Liver (tissue), 9 donors: ENCODE data around the gene NSMF. TPM values are rescaled to one million over a fixed set of nuclear protein-coding genes. Genes with fewer than 3 reads are reported as not detected.
"Not testable (repeated sequence)": the region's sequence is repeated elsewhere in the genome, so short reads cannot be mapped to it uniquely, and the experiment has no call there.

Source experiments
- DNase-seq: peaks from one replicate; pipeline ENCODE4 v3.0.0-alpha.2; 2017; ENCODE audit warnings: low spot score
- H3K27ac ChIP-seq, 2 donors: one replicate each; pipeline ENCODE4 v1.7.0; 2013; ENCODE audit warnings: inconsistent platforms in 2 of 2, low read length in 2 of 2, control low read depth in 1 of 2, low read depth in 1 of 2, mild to moderate bottlenecking in 1 of 2
- H3K27me3 ChIP-seq, 4 donors: one replicate each; pipeline versions ENCODE4 v1.6.1 to v1.7.0; 2013; ENCODE audit warnings: low read length in 3 of 4, inconsistent platforms in 1 of 4, mild to moderate bottlenecking in 1 of 4, moderate library complexity in 1 of 4; ENCODE audit not compliant: control insufficient read depth in 4 of 4, insufficient read depth in 4 of 4
- H3K36me3 ChIP-seq, 4 donors: one replicate each; pipeline versions ENCODE4 v1.6.1 to v1.7.0; 2013; ENCODE audit warnings: low read length in 3 of 4, mild to moderate bottlenecking in 3 of 4, low read depth in 1 of 4, moderate library complexity in 1 of 4; ENCODE audit not compliant: control insufficient read depth in 4 of 4, insufficient read depth in 3 of 4
- H3K4me1 ChIP-seq, 4 donors: one replicate each; pipeline versions ENCODE4 v1.6.1 to v1.7.0; 2013; ENCODE audit warnings: low read length in 3 of 4, mild to moderate bottlenecking in 3 of 4, moderate library complexity in 1 of 4; ENCODE audit not compliant: control insufficient read depth in 4 of 4, insufficient read depth in 4 of 4
- H3K4me3 ChIP-seq, 3 donors: one replicate each; pipeline versions ENCODE4 v1.6.1 to v1.7.0; 2013; ENCODE audit warnings: low read length in 3 of 3, control low read depth in 1 of 3, low read depth in 1 of 3, mild to moderate bottlenecking in 1 of 3
- H3K9ac ChIP-seq, 2 donors: one replicate each; pipeline ENCODE4 v1.7.0; 2013; ENCODE audit warnings: low read length in 2 of 2, mild to moderate bottlenecking in 2 of 2, moderate library complexity in 2 of 2, control low read depth in 1 of 2, low read depth in 1 of 2
- H3K9me3 ChIP-seq, 4 donors: one replicate each; pipeline versions ENCODE4 v1.6.1 to v1.7.0; 2013; ENCODE audit warnings: low read length in 3 of 4; ENCODE audit not compliant: control insufficient read depth in 4 of 4
- EGR1 ChIP-seq, 2 donors: IDR thresholded peaks; 2 replicates each; pipeline ENCODE4 v1.6.1; 2016 to 2018; ENCODE audit warnings: antibody characterized with exemption in 2 of 2, low read depth in 2 of 2
- FOXA1 ChIP-seq: IDR thresholded peaks from 2 replicates; pipeline ENCODE4 v1.6.1; 2016; ENCODE audit warnings: antibody characterized with exemption
- FOXA2 ChIP-seq: IDR thresholded peaks from 2 replicates; pipeline ENCODE4 v1.6.1; 2016; ENCODE audit warnings: antibody characterized with exemption
- GABPA ChIP-seq, 2 donors: IDR thresholded peaks in 1 of 2; conservative IDR thresholded peaks in 1 of 2; 2 replicates each; pipeline ENCODE4 v1.6.1; 2016; ENCODE audit warnings: antibody characterized with exemption in 2 of 2, mild to moderate bottlenecking in 1 of 2, moderate library complexity in 1 of 2
- HNF4A ChIP-seq, 2 donors: conservative IDR thresholded peaks; 2 replicates each; pipeline ENCODE4 v1.6.1; 2016; ENCODE audit warnings: antibody characterized with exemption in 2 of 2, mild to moderate bottlenecking in 2 of 2
- HNF4G ChIP-seq: IDR thresholded peaks from 2 replicates; pipeline ENCODE4 v1.6.1; 2016; ENCODE audit warnings: antibody characterized with exemption
- JUND ChIP-seq, 2 donors: IDR thresholded peaks; 2 replicates each; pipeline ENCODE4 v1.6.1; 2016; ENCODE audit warnings: antibody characterized with exemption in 2 of 2
- NR2F2 ChIP-seq: IDR thresholded peaks from 2 replicates; pipeline ENCODE4 v1.6.1; 2016; ENCODE audit warnings: antibody characterized with exemption
- RAD21 ChIP-seq, 2 donors: IDR thresholded peaks; 2 replicates each; pipeline ENCODE4 v1.6.1; 2016; ENCODE audit warnings: antibody characterized with exemption in 2 of 2, mild to moderate bottlenecking in 2 of 2
- RXRA ChIP-seq, 2 donors: IDR thresholded peaks; 2 replicates each; pipeline ENCODE4 v1.6.1; 2017 to 2018; ENCODE audit warnings: antibody characterized with exemption in 2 of 2, mild to moderate bottlenecking in 1 of 2
- SP1 ChIP-seq: IDR thresholded peaks from 2 replicates; pipeline ENCODE4 v1.6.1; 2018; ENCODE audit warnings: antibody characterized with exemption, mild to moderate bottlenecking
- TAF1 ChIP-seq: conservative IDR thresholded peaks from 2 replicates; pipeline ENCODE4 v1.6.1; 2016; ENCODE audit warnings: antibody characterized with exemption, mild to moderate bottlenecking
- YY1 ChIP-seq: IDR thresholded peaks from 2 replicates; pipeline ENCODE4 v1.6.1; 2016; ENCODE audit warnings: antibody characterized with exemption, mild to moderate bottlenecking
- WGBS: extraction: QIAGEN DNeasy Blood & Tissue Kit; methylation state at CpG from one replicate; pipeline ENCODE4 v1.1.7; 2013; 5-methylcytosine and 5-hydroxymethylcytosine counted together
- polyA plus RNA-seq, 2 donors: library from polyadenylated mRNA; stranded (reverse) in 1 of 2; unstranded in 1 of 2; fragments of 200-250 nt in 1 of 2; fragments of >200 nt in 1 of 2; fragmentation: Nextera tagmentation in 1 of 2; extraction: Ambion mirVana in 1 of 2; gene quantifications; one replicate each; pipeline versions ENCODE4 v1.2.1 to v1.2.3, GENCODE V29; 2013 to 2015
- total RNA-seq, 2 donors: library from RNA; depleted of rRNA; stranded (reverse); fragments of >200 nt; gene quantifications; one replicate each; pipeline ENCODE4 v1.2.3, GENCODE V29; 2014
- TF ChIP-seq, protein P1 (sequence below): IDR thresholded peaks from 2 replicates; pipeline ENCODE4 v1.6.1; 2016; ENCODE audit warnings: antibody characterized with exemption, mild to moderate bottlenecking
- TF ChIP-seq, protein P2 (sequence below): IDR thresholded peaks from 2 replicates; pipeline ENCODE4 v1.6.1; 2016; ENCODE audit warnings: antibody characterized with exemption
- TF ChIP-seq, protein P3 (sequence below): IDR thresholded peaks from 2 replicates; pipeline ENCODE4 v1.6.1; 2016; ENCODE audit warnings: antibody characterized with exemption
- TF ChIP-seq, protein P4 (sequence below): fragments of 150-350 bp; IDR thresholded peaks from 2 replicates; pipeline ENCODE4 v1.5.1; 2017; ENCODE audit warnings: improper control_type of control experiment, low read depth, low read length; ENCODE audit not compliant: missing input control
- donor health status: healthy.
- donor health status: healthy.
- donor health status: healthy.
- donor health status: healthy.
- donor health status: healthy.

Gene NSMF
- total and polyA plus RNA-seq, 4 donors, result 1.7 to 13.5 (median 8.7) TPM

DNA sequence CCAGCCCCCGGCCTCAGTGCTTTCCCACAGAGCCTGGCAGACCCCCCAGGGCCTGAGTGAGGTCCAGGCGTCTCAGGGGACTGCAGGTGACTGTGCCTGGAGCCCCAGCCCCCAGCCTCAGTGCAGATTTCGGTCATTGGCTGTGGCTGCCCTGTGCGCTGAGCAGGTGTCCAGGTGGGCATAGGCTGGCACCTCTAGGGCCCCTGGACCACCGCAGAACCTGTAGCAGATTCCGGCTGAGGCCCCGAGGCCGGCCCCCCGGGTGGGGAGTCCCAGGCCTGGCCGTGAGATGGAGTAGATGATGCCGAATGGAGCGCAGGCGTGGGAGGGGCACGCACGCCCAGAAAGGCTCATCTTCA lies 48.3 kb downstream of the NSMF start:
- 90% methylated on average over 15 of the region's 15 CpGs for WGBS
- H3K27ac ChIP-seq, result no peak overlapping the region

DNA sequence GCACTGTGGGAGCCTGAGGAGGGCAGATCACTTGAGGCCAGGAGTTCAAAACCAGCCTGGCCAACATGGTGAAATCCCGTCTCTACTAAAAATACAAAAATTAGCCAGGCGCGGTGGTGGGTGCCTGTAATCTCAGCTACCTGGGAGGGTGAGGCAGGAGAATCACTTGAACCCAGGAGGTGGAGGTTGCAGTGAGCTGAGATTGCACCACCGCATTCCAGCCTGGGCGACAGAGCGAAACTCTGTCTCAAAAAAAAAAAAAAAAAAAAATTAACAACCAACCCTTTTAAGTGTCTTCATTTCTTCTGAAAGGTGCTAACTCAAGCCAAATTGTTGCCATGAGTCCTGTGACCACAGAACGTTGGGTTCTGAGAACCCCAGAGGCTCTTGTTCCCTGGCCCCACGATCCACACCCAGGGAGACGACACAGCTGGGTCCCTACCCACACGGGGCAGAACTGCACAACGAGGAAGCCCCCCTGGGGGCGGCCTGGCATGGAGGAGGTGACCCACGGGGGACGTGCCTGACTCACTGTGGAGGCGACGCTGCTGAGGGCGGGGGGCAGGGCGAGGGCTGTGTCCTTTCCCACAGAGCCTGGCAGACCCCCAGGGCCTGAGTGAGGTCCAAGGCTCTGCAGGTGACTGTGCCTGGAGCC lies 48.8 kb downstream of the NSMF start:
- H3K4me3 ChIP-seq, H3K27ac ChIP-seq, H3K27me3 ChIP-seq, H3K9ac ChIP-seq, H3K9me3 ChIP-seq, H3K36me3 ChIP-seq, DNase-seq: not testable (repeated sequence)
- H3K4me1 ChIP-seq, result peaks cover 5 to 10% (median 6%) of the 10 kb centered on the region in 4 donors
- WGBS, result 87% methylated on average over 18 of the region's 18 CpGs

More for the DNA sequence above, 48.3 kb downstream of the NSMF start:
- no peaks in the 10 kb centered on the region for H3K36me3 ChIP-seq
- H3K27me3 ChIP-seq, result no peaks in the 10 kb centered on the region
- no peak overlapping the region for H3K9ac ChIP-seq
- peaks cover 5 to 10% (median 6%) of the 10 kb centered on the region in 4 donors for H3K4me1 ChIP-seq
- no peaks in the 10 kb centered on the region for H3K9me3 ChIP-seq
- H3K4me3 ChIP-seq, result no peak overlapping the region
- no peak for DNase-seq
- TF ChIP-seq SP1, result no peak
- TF ChIP-seq TAF1, result no peak
- TF ChIP-seq, protein P1, sequence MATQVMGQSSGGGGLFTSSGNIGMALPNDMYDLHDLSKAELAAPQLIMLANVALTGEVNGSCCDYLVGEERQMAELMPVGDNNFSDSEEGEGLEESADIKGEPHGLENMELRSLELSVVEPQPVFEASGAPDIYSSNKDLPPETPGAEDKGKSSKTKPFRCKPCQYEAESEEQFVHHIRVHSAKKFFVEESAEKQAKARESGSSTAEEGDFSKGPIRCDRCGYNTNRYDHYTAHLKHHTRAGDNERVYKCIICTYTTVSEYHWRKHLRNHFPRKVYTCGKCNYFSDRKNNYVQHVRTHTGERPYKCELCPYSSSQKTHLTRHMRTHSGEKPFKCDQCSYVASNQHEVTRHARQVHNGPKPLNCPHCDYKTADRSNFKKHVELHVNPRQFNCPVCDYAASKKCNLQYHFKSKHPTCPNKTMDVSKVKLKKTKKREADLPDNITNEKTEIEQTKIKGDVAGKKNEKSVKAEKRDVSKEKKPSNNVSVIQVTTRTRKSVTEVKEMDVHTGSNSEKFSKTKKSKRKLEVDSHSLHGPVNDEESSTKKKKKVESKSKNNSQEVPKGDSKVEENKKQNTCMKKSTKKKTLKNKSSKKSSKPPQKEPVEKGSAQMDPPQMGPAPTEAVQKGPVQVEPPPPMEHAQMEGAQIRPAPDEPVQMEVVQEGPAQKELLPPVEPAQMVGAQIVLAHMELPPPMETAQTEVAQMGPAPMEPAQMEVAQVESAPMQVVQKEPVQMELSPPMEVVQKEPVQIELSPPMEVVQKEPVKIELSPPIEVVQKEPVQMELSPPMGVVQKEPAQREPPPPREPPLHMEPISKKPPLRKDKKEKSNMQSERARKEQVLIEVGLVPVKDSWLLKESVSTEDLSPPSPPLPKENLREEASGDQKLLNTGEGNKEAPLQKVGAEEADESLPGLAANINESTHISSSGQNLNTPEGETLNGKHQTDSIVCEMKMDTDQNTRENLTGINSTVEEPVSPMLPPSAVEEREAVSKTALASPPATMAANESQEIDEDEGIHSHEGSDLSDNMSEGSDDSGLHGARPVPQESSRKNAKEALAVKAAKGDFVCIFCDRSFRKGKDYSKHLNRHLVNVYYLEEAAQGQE, result no peak
- TF ChIP-seq RAD21 (IDR thresholded peaks at IDR 0.05), result no peak
- TF ChIP-seq, protein P2, sequence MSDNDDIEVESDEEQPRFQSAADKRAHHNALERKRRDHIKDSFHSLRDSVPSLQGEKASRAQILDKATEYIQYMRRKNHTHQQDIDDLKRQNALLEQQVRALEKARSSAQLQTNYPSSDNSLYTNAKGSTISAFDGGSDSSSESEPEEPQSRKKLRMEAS, result no peak

DNA sequence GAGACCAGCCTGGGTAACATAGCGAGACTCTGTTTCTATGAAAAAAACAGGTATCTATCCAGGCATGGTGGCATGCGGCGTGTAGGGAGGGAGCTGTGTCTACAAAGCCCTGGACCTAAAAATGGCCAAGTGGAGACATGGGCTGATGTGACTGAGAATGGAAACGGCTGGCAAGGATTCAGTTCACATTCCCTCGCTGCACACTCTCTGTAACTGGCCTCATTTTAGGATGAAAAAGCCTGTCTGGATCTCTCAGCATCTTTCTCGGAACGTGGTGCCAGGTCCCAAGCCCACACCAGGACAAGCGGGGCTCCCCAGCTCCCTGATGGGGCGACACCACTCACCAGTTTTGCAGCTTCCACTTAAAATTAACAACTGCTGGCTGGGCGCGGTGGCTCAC lies 49.6 kb downstream of the NSMF start:
- Histone ChIP-seq H3K9ac (no peak overlapping the region), H3K36me3 (no peaks in the 10 kb centered on the region), H3K9me3 (no peaks in the 10 kb centered on the region), H3K27me3 (no peaks in the 10 kb centered on the region), H3K4me1 (peaks cover 5 to 10% (median 6%) of the 10 kb centered on the region in 4 donors), H3K27ac (no peak overlapping the region), H3K4me3 (no peak overlapping the region)
- no peak for DNase-seq
- 96% methylated on average over 11 of the region's 11 CpGs for WGBS
- TF ChIP-seq EGR1 (IDR thresholded peaks at IDR 0.05; ENCODE audit: low read depth in 2 of 2) (no peak), FOXA1 (no peak), HNF4G (no peak), FOXA2 (no peak), RXRA (IDR thresholded peaks at IDR 0.05) (no peak), HNF4A (conservative IDR thresholded peaks at IDR 0.05) (no peak), GABPA (IDR thresholded peaks at IDR 0.05 in 1 of 2, conservative IDR thresholded peaks at IDR 0.05 in 1 of 2) (no peak), SP1 (no peak), NR2F2 (no peak), TAF1 (no peak), RAD21 (IDR thresholded peaks at IDR 0.05) (no peak), JUND (IDR thresholded peaks at IDR 0.05) (no peak), YY1 (no peak)
- TF ChIP-seq, protein P1, result no peak
- TF ChIP-seq, protein P3, sequence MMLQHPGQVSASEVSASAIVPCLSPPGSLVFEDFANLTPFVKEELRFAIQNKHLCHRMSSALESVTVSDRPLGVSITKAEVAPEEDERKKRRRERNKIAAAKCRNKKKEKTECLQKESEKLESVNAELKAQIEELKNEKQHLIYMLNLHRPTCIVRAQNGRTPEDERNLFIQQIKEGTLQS, result no peak
- TF ChIP-seq, protein P4, sequence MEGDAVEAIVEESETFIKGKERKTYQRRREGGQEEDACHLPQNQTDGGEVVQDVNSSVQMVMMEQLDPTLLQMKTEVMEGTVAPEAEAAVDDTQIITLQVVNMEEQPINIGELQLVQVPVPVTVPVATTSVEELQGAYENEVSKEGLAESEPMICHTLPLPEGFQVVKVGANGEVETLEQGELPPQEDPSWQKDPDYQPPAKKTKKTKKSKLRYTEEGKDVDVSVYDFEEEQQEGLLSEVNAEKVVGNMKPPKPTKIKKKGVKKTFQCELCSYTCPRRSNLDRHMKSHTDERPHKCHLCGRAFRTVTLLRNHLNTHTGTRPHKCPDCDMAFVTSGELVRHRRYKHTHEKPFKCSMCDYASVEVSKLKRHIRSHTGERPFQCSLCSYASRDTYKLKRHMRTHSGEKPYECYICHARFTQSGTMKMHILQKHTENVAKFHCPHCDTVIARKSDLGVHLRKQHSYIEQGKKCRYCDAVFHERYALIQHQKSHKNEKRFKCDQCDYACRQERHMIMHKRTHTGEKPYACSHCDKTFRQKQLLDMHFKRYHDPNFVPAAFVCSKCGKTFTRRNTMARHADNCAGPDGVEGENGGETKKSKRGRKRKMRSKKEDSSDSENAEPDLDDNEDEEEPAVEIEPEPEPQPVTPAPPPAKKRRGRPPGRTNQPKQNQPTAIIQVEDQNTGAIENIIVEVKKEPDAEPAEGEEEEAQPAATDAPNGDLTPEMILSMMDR, result no peak
- TF ChIP-seq, protein P2, result no peak
